H9 (cell line): ENCODE results near the gene FOXK1. TPM values are rescaled to one million over a fixed set of nuclear protein-coding genes. Genes with fewer than 3 reads are reported as not detected.

Experiments used
- DNase-seq: peaks from one replicate; pipeline ENCODE4 v3.0.0-alpha.2; 2017
- H2AFZ ChIP-seq: one replicate; pipeline ENCODE4 v1.6.1; 2013; ENCODE audit warnings: mild to moderate bottlenecking, low read length, control low read depth, moderate library complexity
- H2AK5ac ChIP-seq: 2 replicates; pipeline ENCODE4 v1.6.1; 2013; ENCODE audit warnings: low read length, control low read depth, mixed read lengths; ENCODE audit not compliant: insufficient read length
- H2BK120ac ChIP-seq: one replicate; pipeline ENCODE4 v1.6.1; 2013; ENCODE audit warnings: low read depth, mild to moderate bottlenecking, low read length, control low read depth, inconsistent platforms; ENCODE audit not compliant: poor library complexity, severe bottlenecking
- H2BK12ac ChIP-seq: 2 replicates; pipeline ENCODE4 v1.6.1; 2013; ENCODE audit warnings: low read length, control low read depth, mixed read lengths, low read depth; ENCODE audit not compliant: insufficient read length
- H2BK15ac ChIP-seq: 2 replicates; pipeline ENCODE4 v1.6.1; 2013; ENCODE audit warnings: low read depth, low read length, control low read depth
- H2BK20ac ChIP-seq: one replicate; pipeline ENCODE4 v1.6.1; 2013; ENCODE audit warnings: low read depth, mild to moderate bottlenecking, low read length, control low read depth, inconsistent platforms; ENCODE audit not compliant: poor library complexity, severe bottlenecking
- H2BK5ac ChIP-seq: 2 replicates; pipeline ENCODE4 v1.6.1; 2013; ENCODE audit warnings: low read length, control low read depth, mixed read lengths; ENCODE audit not compliant: insufficient read length
- H3K14ac ChIP-seq: 2 replicates; pipeline ENCODE4 v1.6.1; 2013; ENCODE audit warnings: low read length, control low read depth; ENCODE audit not compliant: insufficient read depth
- H3K18ac ChIP-seq: 2 replicates; pipeline ENCODE4 v1.6.1; 2013; ENCODE audit warnings: low read depth, mild to moderate bottlenecking, mixed read lengths, low read length, control low read depth; ENCODE audit not compliant: insufficient read length
- H3K23ac ChIP-seq: 2 replicates; pipeline ENCODE4 v1.6.1; 2013; ENCODE audit warnings: low read length, control low read depth, mixed read lengths, low read depth; ENCODE audit not compliant: insufficient read length
- H3K23me2 ChIP-seq: 2 replicates; pipeline ENCODE4 v1.6.1; 2013; ENCODE audit warnings: low read depth, mild to moderate bottlenecking, mixed read lengths, low read length, control low read depth; ENCODE audit not compliant: insufficient read length, poor library complexity, severe bottlenecking
- H3K27ac ChIP-seq: 2 replicates; pipeline ENCODE4 v1.5.1; 2013; ENCODE audit warnings: low read length, control low read depth, mixed read lengths, low read depth; ENCODE audit not compliant: insufficient read length
- H3K27me3 ChIP-seq: 2 replicates; pipeline ENCODE4 v1.6.1; 2013; ENCODE audit warnings: low read length, control low read depth, inconsistent platforms; ENCODE audit not compliant: insufficient read depth
- H3K4ac ChIP-seq: 2 replicates; pipeline ENCODE4 v1.6.1; 2013; ENCODE audit warnings: low read depth, mild to moderate bottlenecking, control low read depth, inconsistent platforms, low read length, moderate library complexity
- H3K4me1 ChIP-seq: 2 replicates; pipeline ENCODE4 v1.6.1; 2013; ENCODE audit warnings: low read length, control low read depth, inconsistent platforms; ENCODE audit not compliant: insufficient read depth
- H3K4me2 ChIP-seq: 2 replicates; pipeline ENCODE4 v1.6.1; 2013; ENCODE audit warnings: low read length, control low read depth, mixed read lengths; ENCODE audit not compliant: insufficient read length, insufficient read depth
- H3K56ac ChIP-seq: 2 replicates; pipeline ENCODE4 v1.6.1; 2013; ENCODE audit warnings: low read depth, mild to moderate bottlenecking, mixed read lengths, low read length, control low read depth; ENCODE audit not compliant: insufficient read length
- H3K79me1 ChIP-seq: 2 replicates; pipeline ENCODE4 v1.6.1; 2013; ENCODE audit warnings: low read depth, mild to moderate bottlenecking, moderate library complexity, low read length, control low read depth, inconsistent platforms; ENCODE audit not compliant: insufficient read depth, poor library complexity, severe bottlenecking
- H3K79me2 ChIP-seq: 2 replicates; pipeline ENCODE4 v1.6.1; 2013; ENCODE audit warnings: low read length, control low read depth, inconsistent platforms; ENCODE audit not compliant: insufficient read depth
- H3K9ac ChIP-seq: 2 replicates; pipeline ENCODE4 v1.6.1; 2013; ENCODE audit warnings: low read length, control low read depth, mixed read lengths; ENCODE audit not compliant: insufficient read length; ENCODE audit errors: extremely low read depth
- H3K9me3 ChIP-seq: one replicate; pipeline ENCODE4 v1.6.1; 2013; ENCODE audit warnings: low read depth, low read length, inconsistent platforms; ENCODE audit not compliant: control insufficient read depth
- H3T11ph ChIP-seq: one replicate; pipeline ENCODE4 v1.6.1; 2013; ENCODE audit warnings: mild to moderate bottlenecking, low read length, control low read depth, inconsistent platforms
- H4K20me1 ChIP-seq: one replicate; pipeline ENCODE4 v1.6.1; 2013; ENCODE audit not compliant: control insufficient read depth, insufficient read length, insufficient read depth
- H4K5ac ChIP-seq: 2 replicates; pipeline ENCODE4 v1.6.1; 2013; ENCODE audit warnings: low read depth, mild to moderate bottlenecking, mixed read lengths, low read length, control low read depth; ENCODE audit not compliant: insufficient read length
- H4K8ac ChIP-seq: replicated peaks from 2 replicates; pipeline ENCODE4 v1.6.1; 2013; ENCODE audit warnings: low read length, control low read depth, mixed read lengths, low read depth; ENCODE audit not compliant: insufficient read length
- H4K91ac ChIP-seq: 2 replicates; pipeline ENCODE4 v1.6.1; 2013; ENCODE audit warnings: low read depth, mild to moderate bottlenecking, moderate library complexity, mixed read lengths, low read length, control low read depth; ENCODE audit not compliant: insufficient read length
- H3K27ac Mint-ChIP-seq, 3 experiments: 2 replicates in 2 of 3; 3 replicates in 1 of 3; pipeline ENCODE4 v1.8.0; 2020 to 2021; ENCODE audit warnings: mixed read lengths in 3 of 3, mild to moderate bottlenecking in 1 of 3, moderate library complexity in 1 of 3
- H3K27me3 Mint-ChIP-seq: 2 replicates; pipeline ENCODE4 v1.8.0; 2021; ENCODE audit warnings: low read depth, mild to moderate bottlenecking, moderate library complexity, mixed read lengths
- H3K36me3 Mint-ChIP-seq, 3 experiments: 2 replicates in 2 of 3; 3 replicates in 1 of 3; pipeline ENCODE4 v1.8.0; 2020 to 2021; ENCODE audit warnings: low read depth in 3 of 3, mixed read lengths in 3 of 3; ENCODE audit not compliant: insufficient read depth in 1 of 3
- H3K4me1 Mint-ChIP-seq, 2 experiments: 2 replicates each; pipeline ENCODE4 v1.8.0; 2020; ENCODE audit warnings: mixed read lengths in 2 of 2
- H3K4me3 Mint-ChIP-seq, 2 experiments: 2 replicates in 1 of 2; 3 replicates in 1 of 2; pipeline ENCODE4 v1.8.0; 2020 to 2021; ENCODE audit warnings: mild to moderate bottlenecking in 2 of 2, mixed read lengths in 2 of 2, moderate library complexity in 1 of 2
- H3K9me3 Mint-ChIP-seq, 2 experiments: 2 replicates in 1 of 2; 3 replicates in 1 of 2; pipeline ENCODE4 v1.8.0; 2020; ENCODE audit warnings: mild to moderate bottlenecking in 2 of 2, mixed read lengths in 2 of 2, moderate library complexity in 1 of 2
- WGBS: extraction: QIAGEN DNeasy Blood & Tissue Kit; methylation state at CpG from one replicate; pipeline ENCODE4 v1.1.7; 2013; ENCODE audit warnings: missing lambda C conversion rate, low lambda C conversion rate, mixed read lengths; ENCODE audit not compliant: insufficient read length; ENCODE audit errors: extremely low coverage; 5-methylcytosine and 5-hydroxymethylcytosine counted together
- total RNA-seq: library from RNA; stranded (reverse); gene quantifications from 2 replicates; pipeline ENCODE4 v1.2.1, GENCODE V29; 2021
- TF ChIP-seq, protein P1 (sequence below): fragments of 200-600 bp; sonication (generic); conservative IDR thresholded peaks from 3 replicates; pipeline ENCODE4 v1.8.0; 2021; ENCODE audit warnings: antibody characterized with exemption, mild to moderate bottlenecking

Gene FOXK1
- total RNA-seq, 1 experiment from 2014 or later = 14.4 TPM

- Histone ChIP-seq H2AK5ac (no peak overlapping the region), H2BK15ac (no peak overlapping the region), H3K23me2 (no peaks in the 10 kb centered on the region), H3K4ac (no peak overlapping the region), H3K14ac (no peak overlapping the region), H4K91ac (no peak overlapping the region), H3K23ac (no peak overlapping the region), H3T11ph (no peak overlapping the region), H2BK20ac (no peak overlapping the region), H3K56ac (no peak overlapping the region), H3K79me2 (no peaks in the 10 kb centered on the region), H4K8ac (no peak overlapping the region), H3K79me1 (no peaks in the 10 kb centered on the region), H2BK5ac (no peak overlapping the region), H3K9me3 (no peaks in the 10 kb centered on the region), H4K20me1 (no peaks in the 10 kb centered on the region), H3K9ac (no peak overlapping the region), H3K27me3 (no peaks in the 10 kb centered on the region), H2AFZ (no peak overlapping the region), H2BK12ac (no peak overlapping the region), H3K4me1 (no peaks in the 10 kb centered on the region), H3K27ac (no peak overlapping the region), H2BK120ac (no peak overlapping the region), H3K4me2 (no peak overlapping the region), H4K5ac (no peak overlapping the region), H3K18ac (no peak overlapping the region)
- Mint-ChIP-seq H3K4me3 (no peak overlapping the region), H3K9me3 (no peaks in the 10 kb centered on the region), H3K27ac (no peak overlapping the region), H3K36me3 (peaks cover 7 to 27% (median 9%) of the 10 kb centered on the region in 3 experiments; a peak in 6 of 7 replicates), H3K4me1 (no peaks in the 10 kb centered on the region), H3K27me3 (no peaks in the 10 kb centered on the region)
- no peak for DNase-seq
- TF ChIP-seq, protein P1, sequence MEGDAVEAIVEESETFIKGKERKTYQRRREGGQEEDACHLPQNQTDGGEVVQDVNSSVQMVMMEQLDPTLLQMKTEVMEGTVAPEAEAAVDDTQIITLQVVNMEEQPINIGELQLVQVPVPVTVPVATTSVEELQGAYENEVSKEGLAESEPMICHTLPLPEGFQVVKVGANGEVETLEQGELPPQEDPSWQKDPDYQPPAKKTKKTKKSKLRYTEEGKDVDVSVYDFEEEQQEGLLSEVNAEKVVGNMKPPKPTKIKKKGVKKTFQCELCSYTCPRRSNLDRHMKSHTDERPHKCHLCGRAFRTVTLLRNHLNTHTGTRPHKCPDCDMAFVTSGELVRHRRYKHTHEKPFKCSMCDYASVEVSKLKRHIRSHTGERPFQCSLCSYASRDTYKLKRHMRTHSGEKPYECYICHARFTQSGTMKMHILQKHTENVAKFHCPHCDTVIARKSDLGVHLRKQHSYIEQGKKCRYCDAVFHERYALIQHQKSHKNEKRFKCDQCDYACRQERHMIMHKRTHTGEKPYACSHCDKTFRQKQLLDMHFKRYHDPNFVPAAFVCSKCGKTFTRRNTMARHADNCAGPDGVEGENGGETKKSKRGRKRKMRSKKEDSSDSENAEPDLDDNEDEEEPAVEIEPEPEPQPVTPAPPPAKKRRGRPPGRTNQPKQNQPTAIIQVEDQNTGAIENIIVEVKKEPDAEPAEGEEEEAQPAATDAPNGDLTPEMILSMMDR = no peak
- no CpG with 5 or more reads among the region's 17 CpGs for WGBS
Measured at GRCh38 chr7:4786015-4786414, 103.9 kb downstream of the FOXK1 start.
